ENCODE results near the gene DPP10. TPM values are rescaled to one million over a fixed set of nuclear protein-coding genes. Genes with fewer than 3 reads are reported as not detected.

The DPP10 gene
- total and polyA plus RNA-seq, 5 experiments from 2014 or later, result not detected

DNA sequence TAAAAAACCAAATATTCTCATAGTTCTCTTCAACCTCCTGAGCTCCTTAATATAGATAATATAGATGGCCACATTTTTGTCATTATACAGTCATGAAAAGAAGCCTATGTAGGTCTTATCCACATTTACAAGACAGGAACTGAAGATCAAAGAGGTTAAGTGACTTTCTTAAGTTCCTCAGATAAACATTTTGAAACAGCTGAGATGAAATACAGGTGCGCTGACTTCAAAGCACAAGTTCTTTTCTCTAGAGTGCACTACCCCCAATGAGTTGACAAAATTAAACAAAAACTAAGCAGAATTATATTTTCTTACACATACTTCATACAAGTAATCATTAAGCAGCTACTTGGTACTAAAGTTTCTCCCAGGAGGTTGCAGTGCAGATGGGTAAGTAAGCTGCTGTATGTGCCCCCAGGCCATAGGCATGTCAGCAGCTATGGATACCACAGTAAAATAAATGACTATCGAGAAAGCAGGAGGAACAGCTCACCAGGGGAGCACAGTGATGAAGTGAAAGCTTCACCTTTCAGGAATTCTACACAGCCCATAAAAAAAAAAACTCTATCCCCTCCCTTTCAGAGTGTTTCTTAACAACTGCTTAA, 199.8 kb downstream of the DPP10 start:
- Mint-ChIP-seq H3K4me3 (peak overlapping the region in 2 of 10 donors; percentile 16 to 27), H3K4me1 (peaks cover 0 to 17% (median 0%) of the 10 kb centered on the region in 4 donors), H3K27me3 (peaks cover 0 to 5% (median 0%) of the 10 kb centered on the region in 5 donors), H3K9me3 (peaks cover 0 to 9% (median 0%) of the 10 kb centered on the region in 9 donors), H3K36me3 (no peaks in the 10 kb centered on the region), H3K27ac (no peak overlapping the region)
- ATAC-seq (no peak), DNase-seq (peak in 2 of 10 donors; percentile 7 to 15)
- POLR2A ChIA-PET, result no interaction called here

DNA sequence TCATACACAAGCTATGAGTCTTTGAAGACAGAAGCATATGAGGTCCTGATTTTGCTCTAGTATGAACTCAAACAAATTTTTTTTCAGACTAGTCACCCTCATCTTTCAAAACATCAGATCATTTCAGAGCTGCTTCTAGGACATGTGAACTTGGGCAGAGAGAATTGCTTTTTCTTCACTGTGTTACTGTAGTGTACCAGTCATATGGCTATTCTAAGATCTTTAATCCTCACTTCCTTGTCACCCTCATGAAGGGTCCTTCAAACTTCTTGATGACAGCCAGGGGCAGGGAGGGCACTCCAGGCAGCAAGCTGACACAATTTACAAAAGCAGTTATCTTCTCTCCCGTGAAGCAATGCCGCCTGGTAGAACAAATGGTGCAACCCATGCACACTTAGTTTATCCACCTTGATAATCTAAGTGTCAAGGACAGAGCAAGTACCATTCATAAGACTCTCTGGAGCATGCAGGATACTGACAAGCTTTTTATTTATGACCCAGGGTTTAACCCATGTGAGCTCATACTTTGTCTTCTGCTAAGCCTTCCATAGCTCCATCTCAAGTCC, 200.6 kb downstream of the DPP10 start:
- H3K4me3 Mint-ChIP-seq, result no peak overlapping the region
- H3K27ac Mint-ChIP-seq, result no peak overlapping the region
- H3K36me3 Mint-ChIP-seq, result no peaks in the 10 kb centered on the region
- peaks cover 0 to 5% (median 0%) of the 10 kb centered on the region in 5 donors for H3K27me3 Mint-ChIP-seq
- POLR2A ChIA-PET, result no interaction called here
- DNase-seq (no peak), ATAC-seq (no peak)
- H3K9me3 Mint-ChIP-seq, result peaks cover 0 to 9% (median 0%) of the 10 kb centered on the region in 9 donors
- H3K4me1 Mint-ChIP-seq, result peaks cover 0 to 17% (median 0%) of the 10 kb centered on the region in 4 donors

DNA sequence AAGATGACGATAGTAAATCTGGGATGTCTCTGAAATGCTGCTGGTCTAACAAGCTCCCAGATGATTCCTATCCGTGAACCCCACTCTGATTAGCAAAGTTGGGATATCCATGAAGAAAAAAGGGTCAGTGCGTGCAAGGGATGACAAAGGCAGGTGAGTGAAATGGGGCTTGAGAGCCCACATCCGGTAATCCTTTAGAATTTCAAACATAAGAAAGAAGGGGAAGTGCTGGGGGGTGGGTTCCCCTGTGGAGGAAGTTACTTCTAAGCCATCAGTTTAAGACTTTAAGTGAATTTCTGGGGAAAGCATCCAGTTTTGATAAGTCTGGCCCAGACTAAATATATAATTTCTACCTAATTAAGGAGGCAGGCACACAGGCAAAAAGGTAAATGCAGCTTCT, 209.5 kb downstream of the DPP10 start:
- Mint-ChIP-seq H3K4me1 (peaks cover 0 to 7% (median 0%) of the 10 kb centered on the region in 4 donors), H3K27me3 (peaks cover 0 to 22% (median 5%) of the 10 kb centered on the region in 5 donors), H3K27ac (peak overlapping the region in 1 of 10 donors; percentile 60), H3K4me3 (peak overlapping the region in 1 of 10 donors; percentile 22), H3K9me3 (peaks cover 0 to 8% (median 0%) of the 10 kb centered on the region in 9 donors), H3K36me3 (no peaks in the 10 kb centered on the region)
- no peak for ATAC-seq
- no peak for DNase-seq
- POLR2A ChIA-PET, result no interaction called here

DNA sequence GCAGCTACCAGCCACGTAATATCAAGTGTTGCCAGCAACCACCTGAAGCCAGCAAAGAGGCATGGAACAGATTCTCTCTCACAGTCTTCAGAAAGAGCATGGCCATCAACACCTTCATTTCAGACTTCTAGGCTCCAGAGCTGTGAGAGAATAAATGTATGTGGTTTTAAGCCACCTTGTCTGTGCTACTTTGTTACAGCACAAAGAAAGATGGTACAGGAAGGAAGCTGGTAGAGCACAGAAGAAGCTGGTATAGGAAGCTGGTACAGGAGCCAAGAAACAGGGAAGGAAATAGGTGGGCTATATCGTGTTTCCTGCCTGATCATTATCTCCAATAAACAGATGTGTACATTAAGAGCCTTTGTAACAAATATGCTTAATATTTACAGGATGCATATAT, 217.4 kb downstream of the DPP10 start:
- peaks cover 14 to 53% (median 26%) of the 10 kb centered on the region in 5 donors for H3K27me3 Mint-ChIP-seq
- POLR2A ChIA-PET, result no interaction called here
- peak overlapping the region in 3 of 10 donors; percentile 2 to 51 (median 29) for H3K4me3 Mint-ChIP-seq
- peaks cover 2 to 19% (median 9%) of the 10 kb centered on the region in 4 donors for H3K4me1 Mint-ChIP-seq
- DNase-seq, result peak in 2 of 10 donors; percentile 3 to 5
- peaks cover 0 to 10% (median 0%) of the 10 kb centered on the region in 3 donors for H3K36me3 Mint-ChIP-seq
- H3K27ac Mint-ChIP-seq, result peak overlapping the region in 1 of 10 donors; percentile 57
- ATAC-seq, result no peak
- peaks cover 0 to 4% (median 0%) of the 10 kb centered on the region in 9 donors for H3K9me3 Mint-ChIP-seq

DNA sequence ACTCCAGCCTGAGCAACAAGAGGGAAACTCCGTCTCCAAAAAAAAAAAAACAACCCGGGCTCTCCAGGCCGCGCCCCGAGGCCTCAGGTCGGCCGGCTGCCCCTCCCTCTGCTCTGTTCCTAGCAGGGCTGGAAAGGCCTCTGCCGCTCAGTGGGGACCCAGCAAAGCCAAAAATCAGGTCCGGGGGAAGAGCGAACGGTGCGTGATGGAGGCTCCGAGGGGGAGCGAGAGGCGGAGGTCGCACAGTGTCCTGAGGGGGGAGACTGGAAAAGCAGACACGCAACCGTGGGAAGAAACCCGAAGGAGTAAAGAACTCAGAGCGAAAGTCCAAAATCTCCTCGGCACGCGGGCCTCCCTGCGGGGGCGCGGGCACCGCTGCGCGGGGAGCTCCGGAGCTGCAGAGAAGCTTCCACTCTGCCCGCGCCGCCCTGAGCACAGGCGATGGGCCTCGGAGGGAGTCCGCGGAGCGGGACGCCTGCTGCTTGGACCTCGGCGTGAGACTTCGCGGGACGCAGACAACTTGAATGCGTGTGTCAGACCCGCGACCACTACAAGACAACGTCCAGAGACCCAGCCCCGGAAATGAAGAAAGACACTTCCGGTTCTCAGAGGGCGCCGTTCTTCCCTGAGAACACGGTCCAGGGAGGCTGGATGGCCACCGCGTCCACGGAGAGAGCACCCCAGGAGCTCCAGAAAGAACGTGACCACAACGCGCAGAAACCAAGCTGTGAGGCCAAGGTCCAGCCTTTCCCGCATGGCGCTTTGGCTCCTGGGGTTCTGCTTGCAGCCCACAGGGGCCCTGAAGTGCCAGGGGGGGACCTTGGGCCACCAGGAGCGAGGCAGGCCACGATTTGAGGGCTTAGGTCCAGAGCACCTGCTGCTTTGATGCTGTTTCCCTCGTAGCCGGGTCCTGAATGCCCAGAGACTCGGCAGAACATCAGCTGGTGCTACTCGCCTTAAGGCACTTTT, 219.8 kb downstream of the DPP10 start:
- Mint-ChIP-seq H3K4me3 (peak overlapping the region; percentile 68 to 90 (median 83)), H3K27ac (peak overlapping the region in 5 of 10 donors; percentile 35 to 89 (median 47)), H3K4me1 (peaks cover 2 to 19% (median 9%) of the 10 kb centered on the region in 4 donors), H3K9me3 (peaks cover 0 to 4% (median 0%) of the 10 kb centered on the region in 9 donors), H3K36me3 (peaks cover 0 to 10% (median 0%) of the 10 kb centered on the region in 3 donors), H3K27me3 (peaks cover 14 to 39% (median 23%) of the 10 kb centered on the region in 5 donors)
- ATAC-seq (no peak), DNase-seq (peak in 3 of 10 donors; percentile 7 to 9 (median 8))
- POLR2A ChIA-PET, result no interaction called here

- no peak overlapping the region for H3K4me3 Mint-ChIP-seq
- H3K27ac Mint-ChIP-seq, result no peak overlapping the region
- no peaks in the 10 kb centered on the region for H3K36me3 Mint-ChIP-seq
- POLR2A ChIA-PET, result no interaction called here
- DNase-seq (no peak), ATAC-seq (no peak)
- no peaks in the 10 kb centered on the region for H3K4me1 Mint-ChIP-seq
- peaks cover 0 to 5% (median 0%) of the 10 kb centered on the region in 9 donors for H3K9me3 Mint-ChIP-seq
- peaks cover 0 to 4% (median 1%) of the 10 kb centered on the region in 5 donors for H3K27me3 Mint-ChIP-seq
Measured at GRCh38 chr2:114668415-114668814, 226.0 kb downstream of the DPP10 start.

DNA sequence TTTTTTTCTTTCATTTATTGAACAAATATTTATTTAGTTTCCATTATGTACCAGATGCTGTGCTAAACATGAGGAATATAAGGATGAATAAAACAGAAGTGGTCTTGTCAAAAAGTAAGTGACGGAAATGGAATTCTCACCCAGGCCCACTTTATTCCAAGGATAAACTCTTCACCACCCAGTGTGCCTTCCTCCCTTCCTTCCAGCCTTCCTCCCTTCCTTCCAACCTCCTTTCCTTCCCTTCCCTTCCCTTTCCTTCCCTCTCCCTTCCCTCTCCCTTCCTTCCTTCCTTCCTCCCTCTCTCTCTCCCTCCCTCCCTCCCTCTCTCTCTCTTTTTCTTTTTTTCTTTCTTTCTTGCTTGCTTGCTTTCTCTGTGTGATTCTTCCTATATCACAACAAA, 240.8 kb downstream of the DPP10 start:
- H3K27ac Mint-ChIP-seq, result no peak overlapping the region
- H3K4me3 Mint-ChIP-seq, result no peak overlapping the region
- POLR2A ChIA-PET, result no interaction called here

DNA sequence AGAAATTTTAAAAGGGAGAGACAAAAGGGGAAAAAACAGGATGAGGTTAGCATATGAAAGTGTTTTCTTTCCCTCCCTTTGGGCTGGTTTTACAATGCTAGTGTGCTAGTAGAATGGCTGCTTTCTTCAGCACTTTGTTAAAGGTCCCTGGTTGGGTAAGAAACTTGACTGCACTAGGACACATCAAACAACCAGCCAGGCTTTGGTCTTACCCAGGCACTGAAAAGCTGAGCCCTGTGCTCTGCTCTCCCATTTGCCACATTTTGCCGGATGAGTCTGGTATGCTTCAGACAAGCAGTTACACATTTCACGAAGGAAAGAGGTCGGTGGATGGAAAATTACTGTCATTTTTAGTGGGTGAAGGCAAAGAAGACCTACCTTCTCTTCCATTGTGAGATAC, 242.0 kb downstream of the DPP10 start:
- Mint-ChIP-seq H3K27ac (peak overlapping the region in 6 of 10 donors; percentile 6 to 74 (median 58)), H3K4me1 (peaks cover 0 to 7% (median 0%) of the 10 kb centered on the region in 4 donors), H3K4me3 (peak overlapping the region in 6 of 10 donors; percentile 23 to 74 (median 50)), H3K9me3 (peaks cover 0 to 3% (median 0%) of the 10 kb centered on the region in 9 donors), H3K36me3 (no peaks in the 10 kb centered on the region), H3K27me3 (peaks cover 0 to 19% (median 6%) of the 10 kb centered on the region in 5 donors)
- POLR2A ChIA-PET, result interaction anchor here (0.6 kb wide), 1 partner anchor 21 kb away, joined by 6 read pairs; no protein-coding TSS in a partner anchor
- ATAC-seq (peak; percentile 33 to 44), DNase-seq (peak in 3 of 10 donors; percentile 20 to 32 (median 29))

More for the DNA sequence above, 240.8 kb downstream of the DPP10 start:
- peaks cover 0 to 7% (median 0%) of the 10 kb centered on the region in 4 donors for H3K4me1 Mint-ChIP-seq
- no peaks in the 10 kb centered on the region for H3K36me3 Mint-ChIP-seq
- peaks cover 0 to 19% (median 6%) of the 10 kb centered on the region in 5 donors for H3K27me3 Mint-ChIP-seq
- DNase-seq (no peak), ATAC-seq (no peak)
- peaks cover 0 to 3% (median 0%) of the 10 kb centered on the region in 9 donors for H3K9me3 Mint-ChIP-seq

DNA sequence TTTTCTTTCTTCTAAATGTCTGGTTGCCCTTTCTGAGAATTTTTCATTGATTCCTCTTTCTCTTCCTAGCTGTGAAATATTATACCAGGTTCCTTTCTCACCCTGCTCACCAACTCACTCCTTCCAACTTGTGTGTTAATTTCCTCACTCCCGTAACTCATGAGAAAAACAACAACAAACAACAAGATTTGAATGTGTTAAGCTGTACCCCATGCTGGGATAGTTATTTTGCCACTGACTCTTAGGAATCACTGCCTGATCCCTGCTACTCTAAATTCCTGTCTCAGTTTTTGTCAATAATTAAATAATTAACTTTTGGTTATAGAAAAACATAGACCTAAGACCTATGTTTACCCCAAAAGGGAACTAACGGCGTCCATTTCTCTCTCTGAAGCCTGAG, 242.7 kb downstream of the DPP10 start:
- no peak overlapping the region for H3K4me3 Mint-ChIP-seq
- POLR2A ChIA-PET, result interaction anchor here (0.6 kb wide), 1 partner anchor 21 kb away, joined by 6 read pairs; no protein-coding TSS in a partner anchor

GRCh38 chr2:114688241-114688640, 245.8 kb downstream of the DPP10 start:
- ATAC-seq (no peak), DNase-seq (no peak)
- Mint-ChIP-seq H3K27me3 (peaks cover 0 to 27% (median 3%) of the 10 kb centered on the region in 5 donors), H3K4me1 (peaks cover 0 to 7% (median 0%) of the 10 kb centered on the region in 4 donors), H3K27ac (no peak overlapping the region), H3K36me3 (no peaks in the 10 kb centered on the region), H3K4me3 (no peak overlapping the region), H3K9me3 (peaks cover 0 to 18% (median 8%) of the 10 kb centered on the region in 9 donors)
- POLR2A ChIA-PET, result no interaction called here

More for the DNA sequence above, 242.7 kb downstream of the DPP10 start:
- peaks cover 0 to 3% (median 0%) of the 10 kb centered on the region in 9 donors for H3K9me3 Mint-ChIP-seq
- DNase-seq (no peak), ATAC-seq (no peak)
- peaks cover 0 to 7% (median 0%) of the 10 kb centered on the region in 4 donors for H3K4me1 Mint-ChIP-seq
- H3K27ac Mint-ChIP-seq, result peak overlapping the region in 1 of 10 donors; percentile 18
- H3K36me3 Mint-ChIP-seq, result no peaks in the 10 kb centered on the region
- H3K27me3 Mint-ChIP-seq, result peaks cover 0 to 19% (median 6%) of the 10 kb centered on the region in 5 donors

DNA sequence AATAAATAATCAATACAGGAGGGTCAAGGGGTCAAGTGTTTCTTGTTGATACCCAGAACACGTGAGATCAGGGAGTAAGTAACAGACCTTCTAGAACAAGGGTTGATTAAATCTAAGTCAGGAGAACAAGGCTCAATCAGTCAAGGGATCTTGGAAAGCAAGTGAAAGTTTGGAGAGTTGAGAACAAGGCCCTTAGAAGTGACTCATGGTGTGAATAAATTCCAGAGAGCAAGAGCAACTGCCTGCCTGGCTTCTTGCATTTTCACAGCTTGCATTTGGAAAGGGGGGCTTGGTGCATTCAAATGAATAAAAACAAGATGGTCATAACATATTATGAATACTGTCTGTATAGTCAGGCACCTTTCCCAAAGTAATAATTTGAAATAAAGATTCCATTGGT, 256.1 kb downstream of the DPP10 start:
- Mint-ChIP-seq H3K27me3 (peaks cover 0 to 15% (median 1%) of the 10 kb centered on the region in 5 donors), H3K9me3 (peaks cover 0 to 18% (median under 1%) of the 10 kb centered on the region in 9 donors), H3K4me1 (no peaks in the 10 kb centered on the region), H3K27ac (no peak overlapping the region), H3K36me3 (no peaks in the 10 kb centered on the region), H3K4me3 (no peak overlapping the region)
- ATAC-seq, result no peak
- POLR2A ChIA-PET, result no interaction called here
- no peak for DNase-seq

DNA sequence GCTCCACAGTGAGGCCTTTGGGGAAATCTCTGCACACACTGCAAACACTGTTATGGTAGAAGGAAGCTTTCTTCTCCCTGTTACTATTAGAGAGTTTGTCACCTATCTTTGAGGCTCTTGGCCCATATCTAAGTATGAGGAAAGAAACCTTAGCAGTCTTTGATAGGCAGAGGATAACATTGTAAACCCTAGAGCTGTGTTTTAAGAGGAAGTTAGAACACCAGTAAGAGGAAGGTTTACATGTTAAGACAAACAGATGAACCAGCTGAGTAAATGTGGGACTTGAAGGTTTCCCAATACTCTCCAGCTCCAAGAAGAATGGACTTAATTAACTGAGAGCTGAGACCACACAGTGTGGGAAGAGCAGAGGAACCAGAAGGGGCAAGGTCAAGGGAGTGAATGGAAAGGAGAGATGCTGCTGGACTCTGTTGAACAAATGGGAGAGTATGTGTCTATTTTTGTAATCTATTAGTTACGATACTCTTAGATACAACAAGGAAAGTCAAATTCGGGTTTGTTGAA, 257.0 kb downstream of the DPP10 start:
- POLR2A ChIA-PET, result no interaction called here
- Mint-ChIP-seq H3K27ac (no peak overlapping the region), H3K27me3 (peaks cover 0 to 17% (median 1%) of the 10 kb centered on the region in 5 donors), H3K9me3 (peaks cover 0 to 20% (median 4%) of the 10 kb centered on the region in 9 donors), H3K4me3 (no peak overlapping the region), H3K4me1 (no peaks in the 10 kb centered on the region), H3K36me3 (no peaks in the 10 kb centered on the region)
- ATAC-seq (no peak), DNase-seq (no peak)

Measured in naive thymus-derived CD8-positive, alpha-beta T cell (primary cell).